Colon (tissue), 2 donors: ENCODE measurements around the gene SCOC.

Experiments
- FAIRE-seq: peaks from 2 replicates; lab custom pipeline; 2012; peaks lifted over from hg19 to GRCh38; lab: Jason Lieb, UNC
- donor health status: control.
- donor health status: control.

Gene SCOC

DNA sequence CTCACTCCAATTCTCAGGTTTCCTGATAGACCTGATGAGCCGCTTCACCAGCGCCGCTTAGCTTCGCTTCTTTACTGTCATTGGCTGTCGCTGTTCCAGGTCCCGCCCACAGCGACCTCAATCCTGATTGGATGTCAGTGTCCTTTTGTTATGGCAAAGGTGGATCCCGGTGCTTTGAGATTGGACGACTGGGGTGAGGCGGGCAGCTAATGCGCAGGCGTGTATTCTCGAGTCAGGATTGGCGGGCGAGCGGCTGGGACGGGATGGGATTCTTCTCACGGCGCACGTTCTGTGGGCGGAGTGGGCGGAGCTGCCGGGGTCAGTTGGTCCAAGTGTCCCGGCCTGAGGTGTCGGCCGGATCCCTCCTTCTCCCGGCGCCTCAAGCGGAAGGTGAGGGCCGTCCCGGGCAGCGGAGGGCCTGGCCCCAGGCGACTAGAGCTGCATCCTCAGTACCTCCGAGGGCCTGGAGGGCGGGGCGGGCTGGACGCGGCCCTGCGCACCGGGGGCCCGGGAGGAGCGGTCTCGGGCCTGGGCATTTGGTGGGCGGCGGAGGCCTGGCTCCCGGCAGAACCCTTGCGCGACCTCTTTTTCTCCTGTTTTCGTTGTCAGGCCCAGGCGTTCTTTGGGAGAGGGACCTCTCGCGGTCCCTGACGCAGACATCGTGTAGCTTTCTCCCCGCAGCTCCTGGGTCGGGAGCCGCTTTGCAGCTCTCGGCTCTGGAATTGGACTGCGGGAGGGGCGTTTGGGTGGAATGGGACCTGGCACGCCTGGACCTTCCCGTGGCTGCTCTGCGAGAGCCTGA, at the start of gene SCOC:
SCOC (plus strand) TSS at position 319 of the 802 bp plus-strand sequence. CDS start 5,525 bp downstream, outside the sequence.
- peak; percentile 94 for FAIRE-seq

DNA sequence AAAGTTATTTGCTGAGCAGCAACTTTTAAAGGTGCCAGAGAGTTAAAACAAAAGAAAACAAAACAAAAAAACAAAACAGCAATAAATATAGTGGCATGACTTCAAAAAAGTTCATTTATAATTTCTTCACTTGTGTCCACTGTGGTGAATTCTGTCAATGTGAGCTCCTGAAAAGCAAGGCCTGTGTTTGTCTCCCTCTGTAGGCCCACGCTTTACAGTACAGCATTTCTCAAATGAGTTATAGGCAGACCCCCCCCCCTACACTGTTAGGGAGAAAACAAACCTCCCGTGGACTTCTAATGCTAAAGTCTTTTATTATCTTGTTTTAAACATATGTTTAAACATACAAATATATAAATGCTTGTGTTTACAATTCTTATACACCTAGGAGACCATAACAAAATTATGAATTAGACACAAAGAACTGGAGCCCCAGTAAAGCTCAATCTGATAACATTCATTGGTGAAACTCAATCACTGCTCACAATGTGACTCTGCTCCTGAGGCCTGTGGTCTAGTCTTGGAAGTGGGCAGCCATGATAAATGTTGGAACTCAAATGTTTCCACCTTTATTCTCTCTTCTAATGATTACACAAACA, 47.0 kb upstream of the SCOC start:
- no peak for FAIRE-seq

- peak; percentile 66 for FAIRE-seq
These were observed 43.0 kb upstream of the SCOC start for GRCh38 chr4:140330311-140330900.

DNA sequence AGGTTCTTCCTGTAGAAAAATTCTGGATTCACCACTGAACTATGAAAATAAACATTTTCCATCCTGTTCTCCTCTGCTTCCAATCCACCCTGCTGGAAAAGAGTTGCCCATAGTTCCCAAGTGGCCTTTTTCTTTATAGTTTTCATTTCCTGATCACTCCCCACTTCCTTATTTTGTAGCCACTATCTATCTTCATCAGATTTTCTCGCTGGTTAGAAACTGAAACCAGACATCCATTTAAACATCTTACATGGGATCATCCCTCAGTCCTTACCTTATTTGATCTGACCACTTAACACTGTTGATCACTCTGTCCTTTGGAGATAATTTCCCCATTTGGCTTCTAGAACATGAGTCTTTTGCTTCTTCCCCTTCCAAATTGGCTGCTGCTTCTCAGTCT, 42.2 kb upstream of the SCOC start:
- no peak for FAIRE-seq

GRCh38 chr4:140331876-140332275, 41.6 kb upstream of the SCOC start:
- no peak for FAIRE-seq

GRCh38 chr4:140332734-140333133, 40.7 kb upstream of the SCOC start:
- no peak for FAIRE-seq

GRCh38 chr4:140333523-140333922, 39.9 kb upstream of the SCOC start:
- no peak for FAIRE-seq

GRCh38 chr4:140335076-140335475, 38.4 kb upstream of the SCOC start:
- FAIRE-seq = no peak

- no peak for FAIRE-seq
These were observed 36.7 kb upstream of the SCOC start for GRCh38 chr4:140336730-140337129.

DNA sequence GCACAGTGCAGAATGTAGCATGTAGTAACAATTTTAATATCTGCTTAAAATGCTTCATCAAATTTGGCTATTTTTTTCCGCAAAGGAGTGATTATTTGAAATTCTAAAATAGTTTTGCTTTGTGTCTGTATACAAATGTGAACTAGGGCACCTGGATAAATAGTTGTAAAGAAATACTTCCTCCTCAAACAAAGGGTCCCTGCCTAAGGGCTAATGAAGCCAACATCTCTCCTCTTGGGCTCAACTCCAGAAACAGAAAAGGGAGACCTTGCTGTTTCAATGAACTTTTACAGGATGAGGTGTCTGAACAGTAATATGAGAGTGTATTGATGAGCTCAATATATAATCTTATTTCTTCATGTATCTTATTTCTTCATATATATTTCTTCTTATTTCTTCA, 30.8 kb upstream of the SCOC start:
- FAIRE-seq = no peak

- peak; percentile 79 for FAIRE-seq
These were observed 30.1 kb upstream of the SCOC start for GRCh38 chr4:140343303-140343702.

GRCh38 chr4:140344101-140344500, 29.3 kb upstream of the SCOC start:
- FAIRE-seq = no peak

DNA sequence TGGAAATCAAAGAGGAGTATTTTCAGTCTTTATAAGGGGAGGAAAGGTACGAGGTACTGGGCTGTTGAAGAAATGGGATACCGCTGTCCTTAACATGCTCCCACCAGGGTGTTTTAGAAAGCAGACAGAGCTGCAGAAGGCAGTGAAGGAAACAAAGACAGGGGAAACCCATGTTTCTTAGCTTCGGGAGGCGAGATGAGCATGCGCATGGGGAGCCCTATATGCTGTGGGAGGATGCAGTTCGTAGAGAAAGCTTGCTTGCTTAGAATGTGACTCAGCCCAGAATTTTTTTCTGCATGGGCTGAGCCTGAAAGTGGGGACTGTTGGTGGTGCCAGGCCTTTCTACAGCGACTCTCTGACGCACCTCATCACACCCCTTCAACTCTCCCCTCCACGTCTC, 28.8 kb upstream of the SCOC start:
- FAIRE-seq = no peak

DNA sequence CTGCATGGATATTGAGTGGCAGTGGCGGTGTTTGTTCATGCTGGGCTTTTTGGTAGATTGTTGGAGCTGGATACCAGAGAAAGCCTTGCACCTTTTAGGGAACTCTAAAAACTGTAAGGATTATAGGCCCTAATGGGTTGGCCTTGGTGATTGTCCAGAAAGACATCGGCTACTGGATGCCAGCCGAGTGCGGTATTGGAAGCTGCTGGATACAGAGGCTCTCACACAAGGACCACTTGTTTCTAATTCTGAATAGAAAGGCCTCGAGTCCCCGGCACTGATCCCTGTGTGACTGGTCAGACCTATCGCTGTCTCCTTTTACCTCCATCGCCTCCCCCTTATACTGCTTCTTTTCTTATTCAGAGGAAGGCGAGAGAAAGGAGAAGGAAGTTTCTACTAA, 27.3 kb upstream of the SCOC start:
- no peak for FAIRE-seq

- no peak for FAIRE-seq
These were observed 23.6 kb upstream of the SCOC start for GRCh38 chr4:140349816-140350215.

GRCh38 chr4:140351093-140352075, 22.1 kb upstream of the SCOC start:
- no peak for FAIRE-seq

GRCh38 chr4:140353786-140354185, 19.7 kb upstream of the SCOC start:
- no peak for FAIRE-seq

DNA sequence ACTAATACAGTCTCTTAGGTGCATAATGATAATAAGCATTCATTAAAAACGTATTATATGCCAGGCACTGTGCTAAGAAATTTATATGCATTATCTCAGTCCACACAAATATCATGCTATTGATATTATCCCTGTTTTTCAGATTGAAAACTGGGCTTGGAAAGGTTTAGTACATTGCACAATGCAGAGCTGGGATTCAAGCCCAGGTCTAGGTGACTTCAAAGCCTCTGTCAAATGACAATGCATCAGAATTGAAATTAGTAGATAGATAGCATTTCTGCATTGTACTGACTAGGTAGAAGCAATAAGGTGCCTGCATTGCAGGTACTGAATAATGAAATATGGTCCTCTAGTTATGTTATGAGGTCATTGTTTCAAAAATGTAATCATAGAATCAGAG, 18.2 kb upstream of the SCOC start:
- no peak for FAIRE-seq

DNA sequence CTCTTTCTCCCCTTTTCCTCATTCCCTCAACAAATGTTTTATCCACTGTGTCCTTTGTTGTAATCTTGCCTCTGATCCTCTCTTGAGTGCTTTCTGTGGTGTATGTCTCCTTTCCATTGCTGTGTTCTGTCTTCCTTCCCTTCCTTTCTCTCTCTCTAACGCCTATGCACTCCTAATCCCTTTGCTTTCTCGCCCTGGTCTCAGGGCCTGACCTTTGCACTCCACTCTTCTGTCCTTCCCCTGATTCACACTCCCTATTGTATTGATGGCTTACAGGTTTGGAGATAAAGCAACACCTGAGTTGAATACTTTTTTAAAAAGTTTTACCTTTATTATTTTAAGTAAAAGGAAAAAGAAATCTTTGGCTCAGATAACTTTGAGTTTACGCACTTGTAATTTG, 15.6 kb upstream of the SCOC start:
- FAIRE-seq = no peak

GRCh38 chr4:140358281-140358680, 15.2 kb upstream of the SCOC start:
- FAIRE-seq = no peak

GRCh38 chr4:140359562-140360427, 13.7 kb upstream of the SCOC start:
- peak; percentile 5 for FAIRE-seq
